ENCODE results near the gene DAGLA. TPM values are rescaled to one million over a fixed set of nuclear protein-coding genes. Genes with fewer than 3 reads are reported as not detected.

Gene DAGLA
- total and polyA plus RNA-seq, 2 of the 13 experiments (the other 11 are each of a cell fraction or from before 2014, with no cell fraction given) = 2.6 to 3.9 TPM

GRCh38 chr11:61679893-61680621 is at the start of gene DAGLA (continued):
- TF ChIP-seq FUBP1 (CRISPR knock-in tag; IDR thresholded peaks at IDR 0.05; ENCODE audit: borderline replicate concordance) (no peak), HNF1A (IDR thresholded peaks at IDR 0.05; ENCODE audit: low read depth) (no peak), HNF1A (CRISPR knock-in tag; IDR thresholded peaks at IDR 0.05; ENCODE audit: borderline replicate concordance) (no peak), ZNF556 (CRISPR knock-in tag; IDR thresholded peaks at IDR 0.05; ENCODE audit: borderline replicate concordance) (no peak), ZNF768 (CRISPR knock-in tag; IDR thresholded peaks at IDR 0.05) (no peak; the same call in 1 of the 2 replicates), ZNF7 (CRISPR knock-in tag; IDR thresholded peaks at IDR 0.05) (no peak), SSRP1 (CRISPR knock-in tag; IDR thresholded peaks at IDR 0.05) (no peak), NCOR1 (IDR thresholded peaks at IDR 0.05; ENCODE audit: borderline replicate concordance, low read length) (no peak), KLF16 (CRISPR knock-in tag; IDR thresholded peaks at IDR 0.05) (0 out of 4 replicates have a peak, but pooled peaks of 1 of the 2 experiments have one; percentile 33), XBP1 (CRISPR knock-in tag; IDR thresholded peaks at IDR 0.05) (no peak), ZNF687 (CRISPR knock-in tag; IDR thresholded peaks at IDR 0.05) (peak; percentile 67), ZNF317 (CRISPR knock-in tag; IDR thresholded peaks at IDR 0.05) (no peak), ZNF296 (CRISPR knock-in tag; conservative IDR thresholded peaks at IDR 0.05) (no peak), SIN3A (IDR thresholded peaks at IDR 0.05; ENCODE audit: borderline replicate concordance, low read depth, low read length) (no peak), STAT5B (CRISPR knock-in tag; IDR thresholded peaks at IDR 0.05) (0 out of 2 replicates have a peak, but pooled peaks have one; percentile 28), ZNF510 (CRISPR knock-in tag; IDR thresholded peaks at IDR 0.05; ENCODE audit: low read depth) (no peak), TARDBP (CRISPR knock-in tag; IDR thresholded peaks at IDR 0.05) (0 out of 2 replicates have a peak, but pooled peaks have one; percentile 41), EP300 (IDR thresholded peaks at IDR 0.05; ENCODE audit: low read depth in 2 of 2, low read length in 2 of 2) (no peak), EP300 (CRISPR knock-in tag; IDR thresholded peaks at IDR 0.05; ENCODE audit: borderline replicate concordance) (no peak), CCDC6 (CRISPR knock-in tag; IDR thresholded peaks at IDR 0.05) (no peak)
